B cell (primary cell): ENCODE results near the gene SACM1L. TPM values are rescaled to one million over a fixed set of nuclear protein-coding genes. Genes with fewer than 3 reads are reported as not detected.

Source experiments
- ATAC-seq: fragments of 200-7000 bp; cut with Tn5 transposase; one replicate; pipeline ENCODE4 v1.10.0; 2021; ENCODE audit warnings: low read depth, mild to moderate bottlenecking, moderate number of reproducible peaks, moderate library complexity
- CTCF ChIA-PET: fragments of 350-600 bp; sonication (Branson Sonifier 250); formaldehyde crosslinking; loops from one replicate; lab custom pipeline; 2021; ENCODE audit warnings: antibody characterized with exemption, inconsistent platforms; lab: Charles Lee
- POLR2A ChIA-PET: fragments of 350-600 bp; sonication (Branson Sonifier 250); formaldehyde crosslinking; loops from one replicate; lab custom pipeline; 2021; ENCODE audit warnings: antibody characterized with exemption; lab: Charles Lee
- DNase-seq: peaks from one replicate; pipeline ENCODE4 v3.0.0; 2013
- H2AFZ ChIP-seq: 2 replicates; pipeline ENCODE4 v1.6.1; 2012; ENCODE audit warnings: mild to moderate bottlenecking, low read depth, low read length; ENCODE audit not compliant: insufficient read depth, poor library complexity, severe bottlenecking
- H3K27ac ChIP-seq, 2 donors: 1 replicate in 1 of 2; 2 replicates in 1 of 2; pipeline ENCODE4 v1.5.1; 2012 to 2013; ENCODE audit warnings: low read length in 2 of 2, mild to moderate bottlenecking in 2 of 2, moderate library complexity in 1 of 2
- H3K27me3 ChIP-seq, 4 experiments: fragments of 200-600 bp in 1 of 4; sonication (generic) in 1 of 4; replicated peaks in 1 of 4; 1 replicate in 2 of 4; 2 replicates in 2 of 4; pipeline versions ENCODE4 v1.6.1 to v1.7.0; 2013 to 2016; ENCODE audit warnings: low read length in 3 of 4, mild to moderate bottlenecking in 2 of 4, mixed read lengths in 1 of 4, moderate library complexity in 1 of 4; ENCODE audit not compliant: insufficient read depth in 4 of 4, control insufficient read depth in 3 of 4; ENCODE audit errors: control extremely low read depth in 1 of 4
- H3K36me3 ChIP-seq, 2 experiments: replicated peaks in 1 of 2; 1 replicate in 1 of 2; 2 replicates in 1 of 2; pipeline versions ENCODE4 v1.6.1 to v1.7.1; 2013; ENCODE audit warnings: low read length in 1 of 2; ENCODE audit not compliant: insufficient read depth in 2 of 2, control insufficient read depth in 1 of 2; ENCODE audit errors: control extremely low read depth in 1 of 2, extremely low read depth in 1 of 2
- H3K4me1 ChIP-seq, 2 donors: fragments of 200-600 bp in 1 of 2; sonication (generic) in 1 of 2; 1 replicate in 1 of 2; 2 replicates in 1 of 2; pipeline versions ENCODE4 v1.5.1 to v1.6.1; 2013 to 2017; ENCODE audit warnings: low read length in 2 of 2; ENCODE audit not compliant: control insufficient read depth in 2 of 2, insufficient read depth in 2 of 2
- H3K4me2 ChIP-seq: replicated peaks from 2 replicates; pipeline ENCODE3; 2012; ENCODE audit warnings: mild to moderate bottlenecking, low read depth, low read length; ENCODE audit not compliant: poor library complexity, severe bottlenecking
- H3K4me3 ChIP-seq, 5 experiments: fragments of 200-600 bp in 1 of 5; sonication (generic) in 1 of 5; 1 replicate in 3 of 5; 2 replicates in 2 of 5; pipeline versions ENCODE4 v1.5.1 to v1.7.0; 2011 to 2016; ENCODE audit warnings: low read length in 4 of 5, mild to moderate bottlenecking in 4 of 5, low read depth in 2 of 5, control low read depth in 1 of 5, moderate library complexity in 1 of 5; ENCODE audit not compliant: insufficient read depth in 1 of 5; ENCODE audit errors: control extremely low read depth in 1 of 5, extremely low read depth in 1 of 5
- H3K79me2 ChIP-seq: fragments of 200-600 bp; sonication (generic); one replicate; pipeline ENCODE4 v1.6.0; 2016; ENCODE audit warnings: low read length; ENCODE audit not compliant: control insufficient read depth, insufficient read depth
- H3K9ac ChIP-seq: fragments of 200-600 bp; sonication (generic); 2 replicates; pipeline ENCODE4 v1.6.1; 2017; ENCODE audit warnings: mild to moderate bottlenecking, low read length, moderate library complexity
- H3K9me3 ChIP-seq, 3 donors: one replicate each; pipeline versions ENCODE4 v1.6.1 to v1.7.1; 2013; ENCODE audit warnings: low read length in 2 of 3; ENCODE audit not compliant: control insufficient read depth in 2 of 3, insufficient read depth in 1 of 3; ENCODE audit errors: control extremely low read depth in 1 of 3
- H4K20me1 ChIP-seq: 2 replicates; pipeline ENCODE4 v1.6.0; 2012; ENCODE audit warnings: mild to moderate bottlenecking, low read length; ENCODE audit not compliant: insufficient read depth, control insufficient read depth, poor library complexity, severe bottlenecking
- H3K27ac Mint-ChIP-seq: one replicate; pipeline ENCODE4 v1.8.0; 2021; ENCODE audit warnings: mixed read lengths
- H3K27me3 Mint-ChIP-seq: one replicate; pipeline ENCODE4 v1.8.0; 2021; ENCODE audit warnings: mixed read lengths
- H3K4me1 Mint-ChIP-seq: one replicate; pipeline ENCODE4 v1.8.0; 2021; ENCODE audit warnings: mixed read lengths
- H3K4me3 Mint-ChIP-seq: one replicate; pipeline ENCODE4 v1.8.0; 2021; ENCODE audit warnings: mixed read lengths
- H3K9me3 Mint-ChIP-seq: one replicate; pipeline ENCODE4 v1.8.0; 2022; ENCODE audit warnings: mixed read lengths; ENCODE audit not compliant: insufficient read depth
- CTCF ChIP-seq: fragments of 200-600 bp; IDR thresholded peaks from one replicate; pipeline ENCODE4 v1.8.0; 2022; ENCODE audit warnings: antibody characterized with exemption, mild to moderate bottlenecking
- EZH2 ChIP-seq: IDR thresholded peaks from 2 replicates; pipeline ENCODE4 v1.6.1; 2012; ENCODE audit warnings: borderline replicate concordance, low read depth, mild to moderate bottlenecking, moderate library complexity, low read length; ENCODE audit not compliant: insufficient read depth, poor library complexity, severe bottlenecking
- WGBS: methylation state at CpG from one replicate; pipeline ENCODE4 v1.1.5; 2013; ENCODE audit warnings: missing lambda C conversion rate; ENCODE audit not compliant: insufficient coverage; 5-methylcytosine and 5-hydroxymethylcytosine counted together
- intact Hi-C: fragments of 100-400 bp; cut with micrococcal nuclease; formaldehyde crosslinking; loops from one replicate; pipeline ENCODE4 v1.10.0; 2022
- polyA plus RNA-seq: library from polyadenylated mRNA; depleted of rRNA; stranded (reverse); fragments of >200 nt; gene quantifications from 2 replicates; pipeline ENCODE4 v1.2.3, GENCODE V29; 2012
- total RNA-seq, 2 donors: library from RNA; stranded (reverse); fragments of 120-200 nt in 1 of 2; gene quantifications; 1 replicate in 1 of 2; 2 replicates in 1 of 2; pipeline versions ENCODE4 v1.2.3 to v1.2.4, GENCODE V29; 2013 to 2022

The SACM1L gene
- total and polyA plus RNA-seq, 2 donors (not counting 1 experiment from before 2014, with no cell fraction given): 20.7 to 85.7 TPM

DNA sequence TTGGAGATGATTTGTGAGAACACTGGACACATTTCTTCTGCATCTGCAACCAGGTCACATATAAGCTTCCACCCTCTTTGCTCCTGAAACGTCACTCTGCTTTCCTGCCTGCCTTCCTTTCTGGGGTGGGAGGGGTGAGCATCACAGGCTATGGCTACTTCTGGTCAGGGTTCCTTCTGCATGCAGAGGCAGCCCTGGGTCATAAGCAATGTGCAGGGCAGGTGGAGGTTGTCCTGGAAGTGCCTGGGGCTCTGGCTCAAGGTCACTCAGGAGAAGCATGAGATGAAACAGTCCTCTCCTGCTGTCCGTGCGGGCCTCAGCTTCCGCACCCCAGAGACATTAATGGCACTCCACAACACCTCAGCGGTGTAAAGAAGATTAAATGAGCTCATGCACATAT, 92.1 kb downstream of the SACM1L start:
- ATAC-seq (no peak), DNase-seq (no peak)
- H3K4me1 ChIP-seq: no peaks in the 10 kb centered on the region
- Mint-ChIP-seq H3K4me1 (no peaks in the 10 kb centered on the region), H3K27ac (no peak overlapping the region), H3K4me3 (no peak overlapping the region), H3K9me3 (peaks cover 6% of the 10 kb centered on the region), H3K27me3 (no peaks in the 10 kb centered on the region)
- CTCF ChIA-PET: no interaction called here
- no peak overlapping the region for H3K9ac ChIP-seq
- H4K20me1 ChIP-seq: no peaks in the 10 kb centered on the region
- H3K36me3 ChIP-seq: no peaks in the 10 kb centered on the region
- no peaks in the 10 kb centered on the region for H3K27me3 ChIP-seq
- H3K9me3 ChIP-seq: peaks cover 0 to 4% (median 0%) of the 10 kb centered on the region in 3 donors
- H3K4me2 ChIP-seq: no peak overlapping the region
- no peak for TF ChIP-seq CTCF
- no peak for TF ChIP-seq EZH2
- H3K27ac ChIP-seq: no peak overlapping the region
- H3K4me3 ChIP-seq: no peak overlapping the region
- no peaks in the 10 kb centered on the region for H3K79me2 ChIP-seq
- intact Hi-C loops: no loop called here
- POLR2A ChIA-PET: no interaction called here
- no peak overlapping the region for H2AFZ ChIP-seq
- 100% methylated on average over 1 of the region's 5 CpGs for WGBS

GRCh38 chr3:45781841-45782240, 92.6 kb downstream of the SACM1L start:
- Histone ChIP-seq H3K79me2 (no peaks in the 10 kb centered on the region), H4K20me1 (no peaks in the 10 kb centered on the region), H3K27me3 (no peaks in the 10 kb centered on the region), H3K9ac (no peak overlapping the region), H2AFZ (no peak overlapping the region), H3K4me3 (no peak overlapping the region), H3K36me3 (no peaks in the 10 kb centered on the region), H3K9me3 (peaks cover 0 to 4% (median 0%) of the 10 kb centered on the region in 3 donors), H3K27ac (no peak overlapping the region), H3K4me2 (no peak overlapping the region), H3K4me1 (no peaks in the 10 kb centered on the region)
- H3K9me3 Mint-ChIP-seq: peaks cover 6% of the 10 kb centered on the region
- ChIA-PET POLR2A (no interaction called here), CTCF (no interaction called here)
- intact Hi-C loops: no loop called here
- no peaks in the 10 kb centered on the region for H3K27me3 Mint-ChIP-seq
- no peak overlapping the region for H3K4me3 Mint-ChIP-seq
- no peak for TF ChIP-seq CTCF
- TF ChIP-seq EZH2: no peak
- WGBS: 99% methylated on average over 7 of the region's 12 CpGs
- DNase-seq (no peak), ATAC-seq (no peak)
- H3K27ac Mint-ChIP-seq: no peak overlapping the region
- no peaks in the 10 kb centered on the region for H3K4me1 Mint-ChIP-seq
